Measurements from ENCODE around the gene FGGY.

The FGGY gene

DNA sequence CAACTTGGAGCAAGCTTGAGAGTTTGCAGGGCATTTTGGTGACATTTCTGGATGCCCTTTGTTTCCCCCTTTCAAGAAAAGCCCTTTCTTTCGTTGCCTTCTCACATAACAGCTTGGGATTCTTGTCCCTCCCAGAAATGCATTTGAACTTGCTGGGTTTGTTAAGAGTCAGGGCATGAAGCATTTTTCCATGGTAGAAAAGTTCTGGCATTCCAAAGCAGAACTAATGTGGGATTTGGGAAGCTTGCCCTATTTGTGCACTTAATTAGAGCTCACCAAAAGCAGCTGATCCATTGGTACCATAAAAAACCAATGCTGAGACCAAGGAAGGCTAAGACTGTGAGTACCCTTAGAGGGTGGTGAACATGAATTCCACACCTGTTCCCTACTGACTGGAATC is 418.1 kb downstream of the FGGY start:
- CTCF ChIA-PET = interaction anchor here (1.1 to 2.3 kb wide), 3 partner anchors 16 to 976 kb away, joined by 3 to 5 read pairs (median 4); no protein-coding TSS in a partner anchor
- TF ChIP-seq, protein P1, sequence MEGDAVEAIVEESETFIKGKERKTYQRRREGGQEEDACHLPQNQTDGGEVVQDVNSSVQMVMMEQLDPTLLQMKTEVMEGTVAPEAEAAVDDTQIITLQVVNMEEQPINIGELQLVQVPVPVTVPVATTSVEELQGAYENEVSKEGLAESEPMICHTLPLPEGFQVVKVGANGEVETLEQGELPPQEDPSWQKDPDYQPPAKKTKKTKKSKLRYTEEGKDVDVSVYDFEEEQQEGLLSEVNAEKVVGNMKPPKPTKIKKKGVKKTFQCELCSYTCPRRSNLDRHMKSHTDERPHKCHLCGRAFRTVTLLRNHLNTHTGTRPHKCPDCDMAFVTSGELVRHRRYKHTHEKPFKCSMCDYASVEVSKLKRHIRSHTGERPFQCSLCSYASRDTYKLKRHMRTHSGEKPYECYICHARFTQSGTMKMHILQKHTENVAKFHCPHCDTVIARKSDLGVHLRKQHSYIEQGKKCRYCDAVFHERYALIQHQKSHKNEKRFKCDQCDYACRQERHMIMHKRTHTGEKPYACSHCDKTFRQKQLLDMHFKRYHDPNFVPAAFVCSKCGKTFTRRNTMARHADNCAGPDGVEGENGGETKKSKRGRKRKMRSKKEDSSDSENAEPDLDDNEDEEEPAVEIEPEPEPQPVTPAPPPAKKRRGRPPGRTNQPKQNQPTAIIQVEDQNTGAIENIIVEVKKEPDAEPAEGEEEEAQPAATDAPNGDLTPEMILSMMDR (IDR thresholded peaks at IDR 0.05; ENCODE audit: control extremely low read depth, extremely low read depth, low read depth, missing control alignments) = no peak
- DNase-seq (ENCODE audit: extremely low spot score) = no peak
- POLR2A ChIA-PET = no interaction called here

DNA sequence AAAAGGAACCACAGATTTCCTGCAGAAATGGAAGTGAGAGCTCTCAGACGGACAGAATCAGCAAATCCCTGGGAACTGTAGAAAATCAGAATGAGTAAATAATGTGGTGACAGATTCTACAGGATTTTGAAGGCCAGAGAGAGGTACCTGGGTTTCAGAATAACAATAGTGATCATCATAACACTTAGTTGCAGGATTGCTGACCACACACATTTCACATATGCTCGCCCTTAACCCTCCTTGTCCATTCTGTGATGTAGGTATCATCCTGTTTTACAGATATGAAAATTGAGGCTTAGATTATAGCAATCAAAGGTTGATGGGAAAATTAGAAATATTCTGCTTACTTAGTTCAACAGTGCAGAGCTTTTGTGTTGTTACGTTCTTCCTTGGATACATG is 419.9 kb downstream of the FGGY start:
- ChIA-PET POLR2A (no interaction called here), CTCF (interaction anchor here (1.1 to 2.2 kb wide), 4 partner anchors 10 to 45 kb away, joined by 3 to 5 read pairs (median 4); no protein-coding TSS in a partner anchor)
- TF ChIP-seq, protein P1 (IDR thresholded peaks at IDR 0.05; ENCODE audit: control extremely low read depth, extremely low read depth, low read depth, missing control alignments) = no peak
- DNase-seq (ENCODE audit: extremely low spot score) = no peak

DNA sequence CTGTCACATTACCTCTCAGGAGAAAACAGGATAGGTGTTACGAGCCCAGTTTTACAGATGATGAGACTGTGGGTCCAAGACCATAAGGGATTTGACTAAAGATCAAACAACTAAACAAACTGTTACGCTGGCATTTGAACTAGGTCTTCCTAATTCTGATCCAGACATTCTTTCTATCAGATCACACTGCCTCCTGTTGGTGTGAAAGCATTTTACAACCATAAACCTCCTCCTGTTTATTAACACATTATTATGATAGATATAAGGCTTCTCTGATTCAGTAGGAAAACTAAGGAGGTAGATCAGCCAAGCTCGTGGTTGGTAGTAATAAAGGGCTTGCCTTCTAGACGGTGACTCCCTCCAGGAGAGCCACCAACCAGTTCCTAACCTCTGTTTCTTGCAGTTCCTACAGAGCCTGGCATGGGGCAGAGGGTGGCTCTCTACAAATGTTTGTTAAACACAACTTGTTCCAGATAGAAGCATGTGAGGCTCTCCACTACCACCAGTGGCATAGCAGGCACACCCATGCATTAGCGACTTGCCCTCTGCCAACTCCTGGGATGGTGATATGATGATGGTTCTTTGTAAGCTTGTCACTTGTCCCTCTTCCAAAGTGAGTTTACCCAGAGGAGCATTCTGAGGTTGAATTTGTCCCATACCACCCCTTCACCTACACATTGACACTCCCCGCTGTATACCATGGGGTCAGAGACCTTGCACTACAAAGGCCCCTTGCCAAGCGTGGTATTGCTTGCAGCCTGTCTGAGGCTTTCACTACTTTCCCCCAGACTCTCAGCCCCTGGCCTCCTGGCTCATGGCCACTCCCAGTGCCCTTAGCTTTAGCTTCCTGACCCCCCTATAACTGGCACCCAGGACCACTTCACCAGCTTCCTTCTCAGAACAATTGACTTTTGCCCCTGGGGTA is 421.4 kb downstream of the FGGY start:
- no peak for DNase-seq (ENCODE audit: extremely low spot score)
- TF ChIP-seq, protein P1 (IDR thresholded peaks at IDR 0.05; ENCODE audit: control extremely low read depth, extremely low read depth, low read depth, missing control alignments) = no peak
- CTCF ChIA-PET = interaction anchor here (1.0 to 2.2 kb wide), 7 partner anchors 9 to 224 kb away, joined by 3 to 8 read pairs (median 3); no protein-coding TSS in a partner anchor
- POLR2A ChIA-PET = no interaction called here

DNA sequence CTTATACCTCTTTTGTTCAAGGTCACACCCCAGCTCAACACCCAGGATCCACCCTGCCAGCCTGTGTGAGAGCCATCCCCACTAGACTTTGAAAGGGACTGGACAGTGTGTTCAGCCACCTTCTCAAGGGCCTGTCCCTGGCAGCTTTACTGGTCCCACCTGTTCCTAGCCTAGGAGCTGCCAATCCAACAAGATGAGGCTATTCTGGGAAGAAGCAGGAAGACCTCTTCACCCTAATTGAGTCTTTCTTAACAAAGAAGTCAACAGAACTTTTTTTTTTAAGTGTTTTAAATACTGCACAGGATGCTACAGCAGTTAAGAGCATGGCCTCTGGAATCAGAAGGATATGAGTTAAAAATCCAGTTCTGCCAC is 422.1 kb downstream of the FGGY start:
- no peak for DNase-seq (ENCODE audit: extremely low spot score)
- POLR2A ChIA-PET = no interaction called here

DNA sequence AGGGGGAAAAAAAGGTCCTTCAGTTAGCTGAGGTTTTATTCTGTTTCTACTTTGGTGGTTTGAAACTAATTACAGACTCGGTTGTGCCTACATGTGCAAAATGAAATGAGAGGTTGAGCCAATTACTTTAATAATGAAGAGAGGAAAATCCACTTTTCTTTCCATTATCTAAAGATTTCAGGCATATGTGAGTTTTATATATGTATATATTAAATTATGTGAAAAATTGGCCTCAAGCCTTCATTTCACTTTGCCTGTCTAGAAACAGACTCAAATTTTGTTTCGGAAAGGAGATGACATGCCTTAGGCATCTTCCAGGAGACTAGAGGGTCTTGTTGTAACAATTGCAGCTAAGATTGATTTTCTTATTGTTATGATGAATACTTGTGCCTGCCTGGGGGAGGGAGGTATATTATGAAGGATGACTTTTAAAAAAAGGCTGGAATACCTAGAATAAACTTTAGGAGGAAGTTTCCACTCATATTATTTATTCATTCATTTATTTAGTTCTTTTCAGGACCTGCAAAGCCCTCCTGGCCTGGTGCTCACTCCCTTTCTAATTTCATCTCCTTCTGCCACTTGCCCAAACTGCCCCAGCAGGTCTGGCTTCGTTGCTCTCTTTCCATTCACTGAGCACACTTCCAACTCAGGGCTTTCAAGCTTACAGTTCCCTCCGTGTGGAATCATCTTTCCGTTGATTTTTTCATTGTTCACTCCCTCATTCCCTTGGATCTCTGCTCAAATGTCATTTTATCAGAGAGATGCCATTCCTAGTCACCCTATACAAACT is 423.6 kb downstream of the FGGY start:
- ChIA-PET CTCF (interaction anchor here (2.2 kb wide), 1 partner anchor 11 kb away, joined by 8 read pairs; no protein-coding TSS in a partner anchor), POLR2A (no interaction called here)
- TF ChIP-seq, protein P1 (IDR thresholded peaks at IDR 0.05; ENCODE audit: control extremely low read depth, extremely low read depth, low read depth, missing control alignments) = no peak

More for the DNA sequence above, 422.1 kb downstream of the FGGY start:
- TF ChIP-seq, protein P1 (IDR thresholded peaks at IDR 0.05; ENCODE audit: control extremely low read depth, extremely low read depth, low read depth, missing control alignments) = no peak
- CTCF ChIA-PET = interaction anchor here (1.0 to 2.2 kb wide), 5 partner anchors 12 to 223 kb away, joined by 3 to 8 read pairs (median 3); no protein-coding TSS in a partner anchor

DNA sequence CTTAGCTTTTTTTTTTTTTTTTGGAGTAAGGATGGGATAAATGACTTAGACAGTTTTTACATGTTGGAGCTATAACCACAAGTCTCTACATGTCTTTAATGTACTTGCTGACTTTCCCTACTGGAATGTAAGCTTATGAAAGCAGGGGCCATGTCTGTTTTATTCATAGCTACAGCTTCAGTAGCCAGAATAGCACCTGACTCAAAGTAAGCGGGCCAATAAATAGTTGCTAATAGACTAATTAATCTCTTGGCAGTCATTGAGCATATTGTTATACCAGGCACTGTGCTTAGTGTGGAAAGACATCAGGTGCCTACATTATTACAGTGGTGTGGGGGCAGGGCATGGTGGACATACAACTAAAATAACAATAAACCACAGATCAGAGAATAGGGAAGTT is 433.4 kb downstream of the FGGY start:
- ChIA-PET POLR2A (no interaction called here), CTCF (interaction anchor here (0.9 to 3.1 kb wide), 5 partner anchors 9 to 31 kb away, joined by 3 to 10 read pairs (median 4); no protein-coding TSS in a partner anchor)
- DNase-seq (ENCODE audit: extremely low spot score) = no peak
- TF ChIP-seq, protein P1 (IDR thresholded peaks at IDR 0.05; ENCODE audit: control extremely low read depth, extremely low read depth, low read depth, missing control alignments) = no peak

More for the DNA sequence above, 423.6 kb downstream of the FGGY start:
- DNase-seq (ENCODE audit: extremely low spot score) = no peak
